Activated naive CD4-positive, alpha-beta T cell treated with Interleukin-2 at 50 U/mL for 16 hours (primary cell): Measurements from ENCODE around the gene PRRG3.

ENCODE experiments used
- DNase-seq: peaks from one replicate; pipeline ENCODE4 v3.0.0-alpha.2; 2020

The PRRG3 gene

DNA sequence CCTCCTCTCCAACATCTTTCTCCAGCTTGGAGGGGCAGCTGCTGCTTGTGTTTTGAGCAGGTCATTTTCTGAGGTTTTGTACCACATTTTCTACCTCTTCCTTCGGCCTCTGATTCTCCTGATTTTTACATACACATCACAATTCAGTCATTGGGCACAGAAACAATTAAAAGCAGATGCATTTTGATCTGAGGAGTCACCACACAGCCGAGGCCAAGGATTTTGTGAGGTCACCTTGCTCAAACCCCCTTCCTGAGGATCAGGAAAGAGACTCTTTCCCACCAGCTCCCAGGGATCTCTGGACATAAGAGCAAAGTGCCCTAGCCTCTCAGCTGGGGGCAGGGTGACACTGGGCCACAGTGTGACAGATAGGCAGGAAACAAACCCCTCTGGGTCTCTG lies 15.2 kb downstream of the PRRG3 start:
- no peak for DNase-seq

DNA sequence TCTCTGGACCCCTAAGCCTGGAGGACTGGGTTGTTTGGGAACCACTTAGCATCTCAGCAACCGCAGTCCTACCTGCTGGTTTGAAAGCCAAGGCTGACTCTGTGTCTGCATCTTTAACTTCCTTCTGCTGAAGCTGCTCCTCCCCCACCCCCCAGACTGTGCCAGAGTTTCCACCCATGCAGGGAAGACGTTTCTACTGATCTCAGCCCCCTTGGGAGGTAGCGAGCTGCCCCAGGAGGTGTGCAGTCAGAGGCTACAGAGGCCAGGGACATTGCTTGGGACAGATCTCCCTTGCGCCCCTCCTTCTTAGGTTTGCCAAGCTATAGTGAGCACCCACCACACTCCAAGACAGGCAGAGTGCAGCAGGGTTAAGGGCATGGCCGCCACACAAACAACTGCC lies 15.9 kb downstream of the PRRG3 start:
- DNase-seq, result no peak

DNA sequence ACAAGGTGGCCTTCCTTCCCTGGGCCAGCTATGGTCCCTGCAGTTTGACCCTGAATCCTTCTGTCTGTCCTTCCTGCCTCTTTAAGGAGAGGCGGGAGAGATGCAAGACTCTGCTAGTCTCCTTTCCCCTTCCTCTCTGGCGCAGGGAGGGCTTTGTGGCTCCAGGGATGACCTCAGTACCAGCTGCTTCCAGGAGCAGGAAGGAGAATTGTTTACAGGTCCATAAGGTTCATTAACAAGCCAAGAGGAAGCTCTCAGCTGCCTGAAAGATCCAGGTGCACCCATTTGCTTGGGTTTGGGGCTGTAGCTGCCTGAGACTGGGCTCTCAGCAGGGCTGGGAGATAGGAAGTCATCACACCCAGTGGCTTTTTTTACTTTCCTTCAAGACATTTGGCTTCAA lies 16.5 kb downstream of the PRRG3 start:
- no peak for DNase-seq

DNA sequence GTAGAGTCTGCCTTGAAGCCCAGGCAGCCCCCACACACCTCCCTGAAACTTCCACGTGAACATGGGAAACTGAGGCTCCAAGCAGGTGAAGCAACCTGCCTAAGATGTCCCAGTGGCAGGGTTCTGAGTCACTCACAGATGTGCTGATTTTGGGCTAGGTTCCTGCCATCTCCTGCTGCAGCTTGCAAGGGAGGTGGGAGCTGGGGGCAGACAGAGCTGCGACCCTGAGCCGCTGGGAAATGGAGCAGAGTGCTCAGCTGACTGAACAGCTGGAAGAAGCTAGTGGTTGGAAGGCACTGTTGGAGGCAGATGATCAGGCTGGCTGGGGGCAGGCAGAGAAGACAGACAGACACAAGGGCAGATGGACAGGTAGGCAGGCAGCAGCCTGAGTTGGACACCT lies 17.0 kb downstream of the PRRG3 start:
- DNase-seq, result no peak

DNA sequence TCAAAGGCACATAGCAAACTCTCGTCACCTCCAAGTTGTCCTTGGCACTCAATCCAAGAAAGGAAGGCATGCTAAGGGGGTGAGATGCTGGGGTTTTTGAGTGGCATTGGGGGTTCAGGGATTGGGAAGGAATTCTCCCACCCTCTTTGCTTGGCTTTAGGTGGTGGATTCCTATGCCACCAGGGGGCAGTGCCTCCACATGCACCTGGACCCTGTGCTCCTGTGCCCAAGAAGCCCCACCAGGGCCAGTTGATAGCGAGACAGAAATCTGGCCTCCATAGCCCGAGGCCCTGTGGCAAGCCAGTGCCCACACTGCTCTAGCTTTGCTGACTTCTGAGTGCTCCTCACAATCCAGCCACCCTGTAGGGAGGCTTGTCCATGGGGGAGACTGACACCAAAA lies 18.6 kb downstream of the PRRG3 start:
- no peak for DNase-seq

DNA sequence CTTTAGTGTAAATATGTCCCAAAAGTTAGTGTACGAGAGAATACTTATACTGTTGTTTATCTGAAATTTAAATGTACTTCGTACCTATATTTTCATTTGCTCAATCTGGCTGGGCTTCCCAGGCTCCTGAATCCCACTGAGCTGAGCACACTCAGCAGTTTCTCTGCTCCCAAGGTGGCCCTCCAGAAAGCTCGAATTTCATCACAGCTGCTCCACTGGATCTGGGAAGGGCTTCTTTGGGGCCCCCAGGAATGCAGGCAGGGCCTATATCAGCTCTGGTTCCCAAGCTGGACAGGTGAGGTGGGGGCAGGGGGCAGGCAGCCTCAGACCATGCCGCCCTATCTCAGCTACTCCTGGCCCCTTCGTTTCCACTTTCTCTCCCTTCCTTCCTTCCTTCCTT lies 19.1 kb downstream of the PRRG3 start:
- no peak for DNase-seq

DNA sequence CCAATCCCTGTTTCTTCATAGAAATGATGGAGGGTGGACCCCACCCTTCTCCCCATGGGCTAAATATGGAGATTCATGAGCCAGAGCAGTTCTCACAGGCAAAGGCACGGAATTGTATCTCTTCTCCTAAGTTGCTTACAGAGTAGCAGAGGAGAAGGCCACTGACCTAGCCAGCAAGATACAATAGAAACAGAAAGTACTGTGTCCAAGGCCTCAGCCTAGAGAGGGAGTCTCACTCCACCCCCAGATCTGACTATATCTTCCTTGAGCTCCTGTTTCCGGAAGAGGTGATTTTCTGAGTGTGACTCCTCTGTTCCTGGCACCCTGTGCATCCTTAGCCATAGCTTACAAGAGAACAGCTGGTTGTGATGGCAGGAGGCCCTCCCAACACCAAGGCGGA lies 20.5 kb downstream of the PRRG3 start, which contains the start of gene FATE1:
TSS of gene FATE1 (plus strand) at position 284 of the 400 bp plus-strand sequence. CDS start at position 369, 85 bp downstream.
- no peak for DNase-seq

DNA sequence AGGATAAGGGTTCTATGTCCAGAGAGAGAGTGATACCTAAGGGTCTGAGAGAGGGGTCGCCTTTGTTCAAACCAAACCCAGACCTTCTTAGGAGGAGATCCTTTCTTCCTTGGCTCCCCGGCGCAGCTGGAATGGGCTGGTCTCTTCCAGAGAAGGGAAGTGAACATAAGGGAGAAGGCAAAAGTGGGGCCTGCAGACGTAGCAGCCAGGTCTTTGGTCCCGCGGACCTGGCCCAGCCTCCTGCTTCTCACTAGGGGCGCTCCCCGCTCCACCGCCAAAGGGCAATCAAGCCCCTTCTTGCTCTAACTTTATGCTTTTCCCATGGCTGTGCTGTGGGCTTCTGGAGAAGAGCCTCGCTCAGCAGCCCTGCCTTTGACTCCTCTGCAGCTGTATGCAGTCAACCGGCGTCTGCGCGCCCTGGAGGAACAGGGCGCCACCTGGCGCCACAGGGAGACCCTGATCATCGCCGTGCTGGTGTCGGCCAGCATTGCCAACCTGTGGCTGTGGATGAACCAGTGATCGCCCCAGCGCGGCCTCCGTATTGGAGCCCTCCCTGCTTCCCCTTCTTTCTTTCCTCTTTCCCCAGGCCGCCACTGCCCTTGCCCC lies 27.1 kb downstream of the PRRG3 start:
- no peak for DNase-seq

DNA sequence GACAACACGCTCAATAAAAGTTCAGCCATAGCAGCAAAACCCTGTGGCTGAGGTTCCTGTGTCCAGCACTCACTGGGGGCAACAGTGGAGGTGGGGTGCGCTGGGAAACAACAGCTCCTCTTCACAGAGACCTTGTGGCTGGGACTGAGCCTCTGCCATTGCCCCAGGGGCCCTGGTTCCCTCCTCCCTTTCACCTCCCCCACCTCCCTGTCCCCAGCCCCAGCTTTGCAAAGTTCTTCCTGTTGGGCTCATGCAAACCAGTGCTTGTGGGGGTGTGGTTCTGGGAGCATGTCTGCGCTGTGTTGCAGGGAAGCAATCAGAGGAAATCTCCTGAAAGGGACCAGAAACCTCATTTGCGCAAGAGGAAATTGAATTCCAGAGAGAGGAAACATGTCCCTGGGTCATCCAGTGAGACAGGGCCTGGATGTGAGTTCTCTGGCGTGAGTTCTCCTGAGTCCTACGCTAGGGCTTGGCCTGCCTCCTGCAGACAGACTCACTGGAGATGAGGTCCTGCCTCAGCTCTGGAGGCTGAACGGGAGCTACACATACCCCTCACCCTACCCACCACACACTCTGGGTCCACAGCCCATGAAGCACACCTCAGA lies 28.0 kb downstream of the PRRG3 start:
- DNase-seq, result no peak

DNA sequence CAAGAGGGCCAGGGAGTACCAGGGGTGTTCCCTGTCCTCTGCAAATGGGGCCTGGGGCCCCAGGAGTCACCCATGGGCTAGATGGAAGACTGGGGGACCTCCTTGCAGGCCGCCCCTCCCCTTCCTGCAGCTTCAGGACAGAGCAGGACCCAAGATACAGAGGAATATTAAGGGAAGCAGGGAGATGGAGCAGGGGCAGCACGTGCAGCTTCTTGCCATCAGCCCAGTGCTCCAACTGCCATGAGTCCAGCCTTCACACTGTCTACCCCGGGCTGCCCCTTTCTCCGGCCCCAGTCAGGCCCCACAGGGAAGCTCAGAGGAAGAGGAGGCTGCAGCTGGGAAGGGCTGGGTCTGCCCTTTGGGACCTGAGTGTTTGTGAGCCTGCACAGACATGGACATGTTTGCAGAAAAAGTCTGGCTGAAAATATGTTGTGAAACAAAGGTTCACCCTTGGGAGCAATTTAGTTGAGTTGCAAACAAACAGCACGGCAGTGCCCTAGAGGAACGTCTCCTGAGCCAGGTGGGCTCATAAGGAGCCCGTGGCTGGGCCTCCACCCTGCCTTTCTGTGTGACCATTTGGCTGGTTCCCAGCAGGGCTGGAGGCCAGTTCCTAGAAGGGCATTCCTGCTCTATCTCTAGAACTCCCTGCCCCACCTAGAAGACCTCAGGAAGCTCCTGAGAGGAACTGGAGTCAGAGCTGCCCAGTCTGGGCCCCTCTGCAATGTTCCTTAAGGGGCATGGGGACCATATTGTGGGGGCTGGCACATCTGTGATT lies 29.5 kb downstream of the PRRG3 start:
- no peak for DNase-seq

DNA sequence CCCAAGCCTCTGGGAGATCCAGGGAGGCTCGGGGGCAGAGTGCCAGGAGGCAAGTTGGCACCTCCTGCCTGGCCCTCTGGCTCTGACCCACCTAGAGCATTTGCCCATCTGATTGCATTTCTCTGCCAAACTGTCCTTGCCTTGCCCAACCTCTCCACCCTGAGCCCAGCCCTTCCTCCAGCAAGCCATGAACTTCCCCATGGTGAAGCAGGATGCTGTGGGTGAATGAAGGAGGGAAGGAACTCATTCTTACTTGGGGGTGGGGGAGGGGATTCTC lies 30.0 kb downstream of the PRRG3 start:
- no peak for DNase-seq

DNA sequence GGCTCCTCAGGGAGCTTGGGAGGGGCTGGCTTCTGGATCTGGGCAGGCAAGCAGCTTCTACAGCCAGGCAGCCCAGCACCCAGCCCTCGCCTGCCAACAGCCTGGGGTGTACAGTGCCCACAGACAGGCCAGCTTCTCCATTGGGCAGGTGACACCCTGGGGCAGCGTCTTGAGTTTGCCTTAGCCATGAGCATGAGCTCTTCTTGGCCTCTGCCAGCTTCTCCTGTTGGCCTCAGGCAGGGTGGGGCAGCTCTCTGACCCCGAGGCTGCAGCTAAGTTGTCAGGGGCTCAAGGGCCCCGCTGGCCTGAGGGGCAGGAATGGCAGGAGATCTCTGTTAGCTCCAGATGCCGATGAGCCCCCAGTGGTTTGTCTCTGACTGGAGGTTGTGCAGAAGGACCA lies 31.5 kb downstream of the PRRG3 start:
- DNase-seq, result no peak

DNA sequence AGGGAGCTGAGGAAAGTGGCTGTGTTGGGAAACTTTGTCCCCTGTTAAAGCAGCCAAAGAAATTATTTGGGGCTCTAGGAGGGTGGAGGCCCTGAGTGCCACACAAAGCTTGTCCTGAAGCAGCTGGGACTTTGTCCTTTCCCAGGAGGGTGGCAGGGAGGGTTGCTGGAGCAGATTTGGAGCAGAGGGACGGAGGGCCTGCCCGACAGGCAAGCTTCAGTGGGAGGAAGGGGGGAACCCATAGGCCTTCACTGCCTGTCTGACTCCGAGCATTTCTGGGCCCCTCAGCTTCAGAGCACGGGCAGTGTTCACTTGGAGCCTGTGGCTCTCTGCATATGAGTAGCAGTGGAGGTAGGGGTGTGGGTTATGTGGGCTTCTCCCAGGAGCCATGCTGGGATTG lies 32.1 kb downstream of the PRRG3 start:
- DNase-seq, result no peak

DNA sequence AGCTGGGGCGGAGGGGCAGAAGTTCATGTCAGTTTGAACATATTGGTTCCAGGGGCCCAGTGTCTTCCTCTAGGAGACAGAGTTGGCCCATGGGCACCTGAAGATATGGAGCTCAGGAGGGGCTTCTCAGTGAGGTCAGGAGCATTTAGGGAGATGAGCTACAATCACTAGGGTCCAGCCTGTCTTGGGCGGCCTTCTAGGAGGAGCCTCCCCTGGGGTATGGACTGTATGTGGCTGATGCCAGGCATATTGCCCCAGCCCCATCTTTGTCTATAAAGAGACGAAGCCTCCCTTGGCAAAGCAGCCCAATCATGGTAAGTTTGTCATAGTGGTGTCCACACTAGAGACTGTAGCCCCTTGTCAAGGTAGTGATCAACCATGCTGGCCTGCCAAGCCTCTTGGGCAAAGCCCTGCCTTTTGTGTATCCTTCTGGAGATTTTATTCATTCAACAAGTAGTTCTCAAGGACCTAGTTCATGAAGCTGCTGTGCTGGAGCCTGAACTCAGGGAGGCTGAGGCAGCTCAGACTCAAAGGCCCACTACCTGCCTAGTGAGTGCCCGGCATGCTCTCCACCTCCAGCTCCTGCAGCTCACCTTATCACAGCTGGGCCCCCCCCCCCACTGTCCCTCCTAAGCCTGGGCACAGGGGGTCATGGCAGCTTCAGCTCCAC lies 33.9 kb downstream of the PRRG3 start:
- DNase-seq, result no peak

DNA sequence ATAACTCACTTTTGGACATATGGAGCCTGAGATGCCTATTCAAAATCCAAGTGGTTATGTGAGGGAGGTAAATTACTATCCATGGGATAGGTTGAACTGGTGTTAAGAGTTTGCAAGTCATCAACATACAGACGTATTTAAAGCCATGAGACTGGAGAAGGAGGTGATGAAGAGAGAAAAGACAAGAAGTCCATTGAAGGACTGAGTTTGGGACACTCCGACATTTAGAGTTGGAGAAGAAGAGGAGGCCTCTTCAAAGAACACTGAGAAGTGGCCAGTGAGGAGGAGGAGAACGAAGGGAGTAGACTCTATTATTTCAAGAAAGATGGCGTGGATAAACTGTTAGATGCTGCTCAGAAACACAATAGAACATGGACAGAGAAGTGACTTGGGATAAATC lies 39.2 kb downstream of the PRRG3 start, which contains the start of gene CNGA2:
TSS of gene CNGA2 (plus strand) at position 301 of the 400 bp plus-strand sequence. CDS start 3,738 bp downstream, outside the sequence.
- no peak for DNase-seq

DNA sequence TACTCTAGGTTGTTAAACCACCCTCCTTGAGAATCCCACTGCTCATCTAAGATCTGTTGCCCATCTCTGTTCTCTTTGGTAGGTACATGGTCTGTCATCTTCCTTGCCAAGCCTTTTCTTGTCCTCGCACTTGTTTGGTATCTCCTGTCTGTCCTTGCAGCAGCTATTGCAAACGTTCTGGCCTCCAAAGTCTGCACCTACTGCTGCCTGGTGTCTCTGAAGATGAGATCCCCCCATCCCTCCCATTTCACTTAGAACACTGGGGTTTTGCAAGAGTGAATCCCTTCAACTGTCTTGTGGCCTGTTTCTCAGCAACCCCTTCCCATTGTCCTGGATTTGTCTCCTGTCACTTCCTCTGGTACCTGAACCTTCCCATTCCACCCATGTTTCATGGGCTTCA lies 40.0 kb downstream of the PRRG3 start:
- no peak for DNase-seq

DNA sequence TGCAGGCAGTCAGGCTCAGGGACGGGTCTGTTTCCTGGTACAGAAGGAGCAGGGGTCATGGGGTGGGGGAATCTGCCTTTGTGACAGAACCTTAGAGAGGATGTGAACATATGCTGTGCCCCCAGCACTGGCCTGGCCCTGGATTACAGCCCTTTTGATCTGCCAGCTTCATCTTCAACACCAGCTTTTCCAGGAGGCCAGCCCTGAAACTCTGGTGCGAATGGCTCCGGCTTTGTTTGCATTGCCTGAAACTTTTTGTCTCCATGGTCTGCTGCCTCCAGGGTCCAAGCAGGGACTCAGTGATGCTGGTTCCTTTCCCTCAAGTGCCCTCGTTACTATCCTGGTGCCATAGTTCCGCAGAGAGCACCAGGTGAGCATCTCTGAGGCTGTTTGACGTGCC lies 41.4 kb downstream of the PRRG3 start:
- DNase-seq, result no peak

DNA sequence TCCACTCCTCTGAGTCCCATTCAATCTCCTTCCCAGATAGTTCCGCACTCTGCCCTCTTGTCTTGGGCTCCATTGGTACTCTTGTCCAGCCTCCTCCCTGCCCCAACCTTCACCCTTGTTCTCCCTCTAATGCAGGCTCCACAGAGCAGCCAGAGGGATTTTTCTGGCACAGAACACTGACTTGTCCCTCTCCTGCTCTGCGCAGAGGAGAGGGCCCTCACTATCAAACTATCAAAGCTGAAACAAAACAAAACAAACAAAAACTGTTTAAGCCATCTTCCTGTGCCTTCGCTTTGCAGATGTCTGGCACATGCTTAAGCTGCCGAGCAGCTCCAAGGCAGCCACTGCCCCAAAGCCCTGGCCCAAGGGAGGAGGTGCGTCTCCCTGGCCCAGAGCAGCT lies 42.2 kb downstream of the PRRG3 start:
- no peak for DNase-seq

DNA sequence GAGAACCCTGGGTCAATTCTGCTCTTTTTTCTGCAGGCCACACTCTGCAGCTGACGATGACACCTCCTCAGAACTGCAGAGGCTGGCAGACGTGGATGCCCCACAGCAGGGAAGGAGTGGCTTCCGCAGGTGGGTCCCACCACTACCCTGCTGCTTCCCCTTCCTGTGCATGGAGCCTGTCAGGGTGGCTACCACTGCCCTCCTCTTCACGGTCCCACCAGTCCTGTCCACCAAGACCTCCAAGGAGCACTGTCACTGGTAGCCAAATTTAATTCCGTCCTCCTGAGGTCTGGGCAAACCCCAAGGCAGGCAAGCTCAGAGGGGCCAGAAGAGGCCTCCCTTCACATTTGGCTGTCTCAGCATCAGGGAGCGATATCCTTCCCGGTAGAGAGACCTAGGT lies 43.5 kb downstream of the PRRG3 start:
- no peak for DNase-seq

DNA sequence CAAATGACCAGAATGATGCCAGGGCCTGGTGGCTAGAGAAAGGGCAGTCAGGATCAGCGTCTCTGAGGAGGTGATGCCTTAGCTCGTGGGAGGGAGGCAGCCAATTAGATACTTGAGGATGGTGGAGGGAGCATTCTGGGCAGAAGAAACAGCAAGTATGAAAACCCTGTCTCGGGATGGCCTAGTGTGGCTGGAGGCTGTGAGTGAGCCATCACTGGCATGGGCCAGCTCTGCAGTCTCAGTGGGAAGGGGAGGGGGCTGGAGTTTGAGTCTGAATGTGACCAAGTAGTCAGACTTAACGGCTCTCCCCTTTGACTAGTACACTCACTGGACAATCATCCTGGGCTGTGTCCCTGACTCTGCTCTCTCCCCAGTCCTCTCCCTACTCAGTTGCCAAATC lies 46.3 kb downstream of the PRRG3 start:
- DNase-seq, result no peak

DNA sequence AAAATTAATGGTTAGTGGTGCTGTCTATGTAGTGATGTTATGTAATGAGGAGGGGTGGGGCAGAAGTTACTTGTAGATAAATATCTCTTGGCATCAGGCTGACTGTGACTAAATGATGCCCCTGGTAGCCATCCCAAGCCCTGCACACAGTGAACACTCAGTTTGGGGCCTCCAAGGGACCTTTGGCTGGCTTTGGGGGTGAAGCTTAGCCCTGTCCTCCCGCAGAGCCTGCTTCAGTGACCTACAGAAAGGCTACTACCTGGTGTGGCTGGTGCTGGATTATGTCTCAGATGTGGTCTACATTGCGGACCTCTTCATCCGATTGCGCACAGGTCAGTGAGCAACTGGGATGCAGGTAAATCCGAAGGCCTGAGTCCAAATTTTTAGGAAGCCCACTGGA lies 47.1 kb downstream of the PRRG3 start:
- no peak for DNase-seq

DNA sequence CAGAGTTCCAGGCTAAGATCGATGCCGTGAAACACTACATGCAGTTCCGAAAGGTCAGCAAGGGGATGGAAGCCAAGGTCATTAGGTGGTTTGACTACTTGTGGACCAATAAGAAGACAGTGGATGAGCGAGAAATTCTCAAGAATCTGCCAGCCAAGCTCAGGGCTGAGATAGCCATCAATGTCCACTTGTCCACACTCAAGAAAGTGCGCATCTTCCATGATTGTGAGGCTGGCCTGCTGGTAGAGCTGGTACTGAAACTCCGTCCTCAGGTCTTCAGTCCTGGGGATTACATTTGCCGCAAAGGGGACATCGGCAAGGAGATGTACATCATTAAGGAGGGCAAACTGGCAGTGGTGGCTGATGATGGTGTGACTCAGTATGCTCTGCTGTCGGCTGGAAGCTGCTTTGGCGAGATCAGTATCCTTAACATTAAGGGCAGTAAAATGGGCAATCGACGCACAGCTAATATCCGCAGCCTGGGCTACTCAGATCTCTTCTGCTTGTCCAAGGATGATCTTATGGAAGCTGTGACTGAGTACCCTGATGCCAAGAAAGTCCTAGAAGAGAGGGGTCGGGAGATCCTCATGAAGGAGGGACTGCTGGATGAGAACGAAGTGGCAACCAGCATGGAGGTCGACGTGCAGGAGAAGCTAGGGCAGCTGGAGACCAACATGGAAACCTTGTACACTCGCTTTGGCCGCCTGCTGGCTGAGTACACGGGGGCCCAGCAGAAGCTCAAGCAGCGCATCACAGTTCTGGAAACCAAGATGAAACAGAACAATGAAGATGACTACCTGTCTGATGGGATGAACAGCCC lies 48.6 kb downstream of the PRRG3 start:
- DNase-seq, result no peak

DNA sequence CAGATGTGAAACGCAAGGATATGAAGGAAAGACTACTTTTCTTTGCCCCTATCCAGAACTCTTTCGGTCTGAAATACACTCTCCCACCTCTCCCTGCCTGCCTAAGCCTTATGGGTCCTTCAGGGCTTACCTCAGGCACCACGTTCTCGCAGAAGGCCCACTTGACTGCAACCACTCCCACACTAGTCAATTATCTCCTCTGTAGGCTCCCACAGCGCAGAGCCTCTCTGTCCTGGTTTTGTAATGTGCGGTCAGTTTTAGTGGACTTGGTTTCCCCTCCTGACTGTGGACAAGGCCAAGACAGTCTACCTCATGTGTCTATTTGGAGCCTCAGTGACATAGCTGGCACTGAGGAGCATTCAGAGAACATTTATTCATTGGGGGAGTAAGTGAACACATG lies 50.4 kb downstream of the PRRG3 start:
- DNase-seq, result no peak
